H1 (cell line): ENCODE results near the gene CDH26. TPM values are rescaled to one million over a fixed set of nuclear protein-coding genes. Genes with fewer than 3 reads are reported as not detected.

Experiments used
- CTCF ChIA-PET: fragments of 300-600 bp; sonication (Branson Sonifier 250); formaldehyde crosslinking; loops from one replicate; lab custom pipeline; 2021; ENCODE audit not compliant: partially characterized antibody; lab: Charles Lee
- POLR2A ChIA-PET: fragments of 300-600 bp; sonication (Branson Sonifier 250); formaldehyde crosslinking; loops from one replicate; lab custom pipeline; 2021; ENCODE audit warnings: inconsistent platforms; ENCODE audit not compliant: partially characterized antibody; lab: Charles Lee
- DNase-seq, 2 experiments: peaks; one replicate each; pipeline versions ENCODE4 v3.0.0 to v3.0.0-alpha.2; 2010 to 2022; ENCODE audit warnings: low spot score in 2 of 2, low read depth in 1 of 2, mixed read lengths in 1 of 2
- FAIRE-seq: peaks from 2 replicates; lab custom pipeline; 2011; peaks lifted over from hg19 to GRCh38; lab: Jason Lieb, UNC
- H2AFZ ChIP-seq: 2 replicates; pipeline ENCODE4 v1.8.1; 2012; ENCODE audit warnings: low read length, inconsistent platforms
- H2AK5ac ChIP-seq: 2 replicates; pipeline ENCODE4 v1.6.1; 2013; ENCODE audit warnings: low read depth, low read length
- H2BK120ac ChIP-seq: replicated peaks from 2 replicates; pipeline ENCODE3; 2013; ENCODE audit warnings: low read depth, low read length, inconsistent platforms
- H2BK12ac ChIP-seq: 2 replicates; pipeline ENCODE4 v1.6.1; 2013; ENCODE audit warnings: low read depth, low read length
- H2BK15ac ChIP-seq: 2 replicates; pipeline ENCODE4 v1.6.1; 2013; ENCODE audit warnings: low read length
- H2BK20ac ChIP-seq: 2 replicates; pipeline ENCODE4 v1.6.1; 2013; ENCODE audit warnings: low read length
- H2BK5ac ChIP-seq: 2 replicates; pipeline ENCODE4 v1.6.1; 2013; ENCODE audit warnings: low read depth, low read length
- H3K14ac ChIP-seq: 2 replicates; pipeline ENCODE4 v1.6.1; 2013; ENCODE audit warnings: inconsistent platforms; ENCODE audit not compliant: insufficient read length
- H3K18ac ChIP-seq: 2 replicates; pipeline ENCODE4 v1.6.1; 2013; ENCODE audit warnings: low read length; ENCODE audit errors: extremely low read depth
- H3K23ac ChIP-seq: 2 replicates; pipeline ENCODE4 v1.6.1; 2013; ENCODE audit warnings: inconsistent platforms; ENCODE audit not compliant: insufficient read length
- H3K23me2 ChIP-seq: 2 replicates; pipeline ENCODE4 v1.6.1; 2013; ENCODE audit warnings: low read depth, low read length
- H3K27ac ChIP-seq: 2 replicates; pipeline ENCODE4 v1.6.1; 2011; ENCODE audit warnings: low read depth, low read length, inconsistent platforms
- H3K27me3 ChIP-seq, 4 experiments: replicated peaks in 1 of 4; 1 replicate in 1 of 4; 2 replicates in 3 of 4; pipeline versions ENCODE4 v1.6.1 to v1.8.1; 2011 to 2013; ENCODE audit warnings: low read length in 3 of 4, mild to moderate bottlenecking in 3 of 4, inconsistent platforms in 2 of 4, mixed read lengths in 2 of 4, moderate library complexity in 1 of 4; ENCODE audit not compliant: control insufficient read depth in 3 of 4, insufficient read depth in 3 of 4; ENCODE audit errors: extremely low read depth in 1 of 4
- H3K36me3 ChIP-seq, 4 experiments: 2 replicates each; pipeline versions ENCODE4 v1.6.1 to v1.8.1; 2011 to 2013; ENCODE audit warnings: mild to moderate bottlenecking in 4 of 4, low read length in 3 of 4, moderate library complexity in 2 of 4, control low read depth in 1 of 4, inconsistent platforms in 1 of 4; ENCODE audit not compliant: insufficient read depth in 4 of 4, control insufficient read depth in 2 of 4
- H3K4ac ChIP-seq: replicated peaks from 2 replicates; pipeline ENCODE3; 2013; ENCODE audit warnings: low read length, low read depth, mixed read lengths, inconsistent platforms; ENCODE audit not compliant: insufficient read length
- H3K4me1 ChIP-seq, 4 experiments: replicated peaks in 1 of 4; 1 replicate in 1 of 4; 2 replicates in 3 of 4; pipeline versions ENCODE4 v1.6.1 to v1.8.1; 2011 to 2013; ENCODE audit warnings: low read length in 3 of 4, inconsistent platforms in 2 of 4, mixed read lengths in 1 of 4; ENCODE audit not compliant: insufficient read depth in 4 of 4, control insufficient read depth in 3 of 4
- H3K4me2 ChIP-seq, 2 experiments: 2 replicates each; pipeline versions ENCODE4 v1.6.1 to v1.8.1; 2011 to 2013; ENCODE audit warnings: low read depth in 2 of 2, low read length in 2 of 2, control low read depth in 1 of 2, inconsistent platforms in 1 of 2, mild to moderate bottlenecking in 1 of 2; ENCODE audit not compliant: insufficient read depth in 1 of 2
- H3K4me3 ChIP-seq, 4 experiments: fragments of 200-600, 300-600 bp in 1 of 4; sonication (generic), shearing (Covaris generic), sonication (Bioruptor Twin) in 1 of 4; 2 replicates each; pipeline versions ENCODE4 v1.5.1 to v1.8.1; 2011 to 2016; ENCODE audit warnings: low read length in 4 of 4, low read depth in 3 of 4, control low read depth in 2 of 4, inconsistent platforms in 2 of 4, mild to moderate bottlenecking in 2 of 4, mixed read lengths in 1 of 4, moderate library complexity in 1 of 4; ENCODE audit not compliant: insufficient read depth in 2 of 4; ENCODE audit errors: extremely low read depth in 1 of 4
- H3K56ac ChIP-seq: replicated peaks from 2 replicates; pipeline ENCODE3; 2013; ENCODE audit warnings: low read depth, mild to moderate bottlenecking, mixed read lengths, low read length, inconsistent platforms; ENCODE audit not compliant: insufficient read length
- H3K79me1 ChIP-seq: 2 replicates; pipeline ENCODE4 v1.6.1; 2013; ENCODE audit warnings: low read depth, low read length, control low read depth
- H3K79me2 ChIP-seq, 2 experiments: 2 replicates each; pipeline versions ENCODE4 v1.6.1 to v1.8.1; 2012 to 2013; ENCODE audit warnings: low read length in 2 of 2, mild to moderate bottlenecking in 2 of 2, inconsistent platforms in 1 of 2; ENCODE audit not compliant: insufficient read depth in 2 of 2, control insufficient read depth in 1 of 2
- H3K9ac ChIP-seq, 4 experiments: replicated peaks in 1 of 4; 1 replicate in 1 of 4; 2 replicates in 3 of 4; pipeline versions ENCODE4 v1.6.1 to v1.8.1; 2011 to 2013; ENCODE audit warnings: low read depth in 3 of 4, low read length in 3 of 4, control low read depth in 2 of 4, mild to moderate bottlenecking in 2 of 4, moderate library complexity in 2 of 4, inconsistent platforms in 1 of 4; ENCODE audit errors: extremely low read depth in 1 of 4
- H3K9me3 ChIP-seq, 2 experiments: 2 replicates each; pipeline versions ENCODE4 v1.6.1 to v1.8.1; 2012 to 2013; ENCODE audit warnings: mild to moderate bottlenecking in 2 of 2, moderate library complexity in 2 of 2, control low read depth in 1 of 2, inconsistent platforms in 1 of 2, low read depth in 1 of 2, low read length in 1 of 2, mixed read lengths in 1 of 2; ENCODE audit not compliant: insufficient read depth in 2 of 2
- H4K20me1 ChIP-seq, 2 experiments: replicated peaks in 1 of 2; 2 replicates each; pipeline versions ENCODE3 to v1.8.1; 2011 to 2013; ENCODE audit warnings: inconsistent platforms in 2 of 2, low read length in 2 of 2, mild to moderate bottlenecking in 1 of 2; ENCODE audit not compliant: insufficient read depth in 2 of 2, control insufficient read depth in 1 of 2
- H4K5ac ChIP-seq: 2 replicates; pipeline ENCODE4 v1.6.1; 2013; ENCODE audit warnings: low read length, low read depth, mixed read lengths, inconsistent platforms; ENCODE audit not compliant: insufficient read length
- H4K8ac ChIP-seq: 2 replicates; pipeline ENCODE4 v1.8.0; 2013; ENCODE audit warnings: mild to moderate bottlenecking, moderate library complexity, low read length, inconsistent platforms; ENCODE audit not compliant: insufficient read depth; ENCODE audit errors: extremely low read depth
- H4K91ac ChIP-seq: replicated peaks from 2 replicates; pipeline ENCODE3; 2013; ENCODE audit warnings: low read length, mixed read lengths, inconsistent platforms; ENCODE audit not compliant: insufficient read length
- BACH1 ChIP-seq: IDR thresholded peaks from 2 replicates; pipeline ENCODE4 v1.6.1; 2012; ENCODE audit warnings: low read length, improper control_type of control experiment
- FOSL1 ChIP-seq: IDR thresholded peaks from 2 replicates; pipeline ENCODE4 v1.6.1; 2011; ENCODE audit warnings: mild to moderate bottlenecking, low read depth, low read length, moderate library complexity; ENCODE audit not compliant: insufficient read depth
- JUND ChIP-seq: IDR thresholded peaks from 2 replicates; pipeline ENCODE4 v1.6.1; 2011; ENCODE audit warnings: mild to moderate bottlenecking, improper control_type of control experiment, low read length
- KDM1A ChIP-seq: fragments of 200-600, 300-600 bp; sonication (generic); IDR thresholded peaks from 2 replicates; pipeline ENCODE4 v1.7.1; 2016; ENCODE audit warnings: mild to moderate bottlenecking, low read length, borderline replicate concordance
- SP2 ChIP-seq: IDR thresholded peaks from 2 replicates; pipeline ENCODE4 v1.6.1; 2012; ENCODE audit warnings: mild to moderate bottlenecking, low read length, inconsistent platforms
- TAF7 ChIP-seq: optimal IDR thresholded peaks from 2 replicates; pipeline ENCODE3; 2011; ENCODE audit warnings: low read depth, mild to moderate bottlenecking, inconsistent platforms, low read length, moderate library complexity, borderline replicate concordance
- USF2 ChIP-seq: IDR thresholded peaks from 2 replicates; pipeline ENCODE4 v1.6.1; 2011; ENCODE audit warnings: low read length, improper control_type of control experiment
- WGBS, 2 experiments: shearing (Covaris generic) in 1 of 2; methylation state at CpG; one replicate each; pipeline versions ENCODE4 v1.1.6 to v1.1.7; 2013 to 2015; ENCODE audit warnings: low lambda C conversion rate in 2 of 2, mixed read lengths in 2 of 2, inconsistent platforms in 1 of 2, low coverage in 1 of 2, missing lambda C conversion rate in 1 of 2; ENCODE audit not compliant: insufficient replicate concordance in 2 of 2, insufficient coverage in 1 of 2, insufficient read length in 1 of 2; ENCODE audit errors: extremely low coverage in 1 of 2, missing lambda C conversion rate in 1 of 2; 5-methylcytosine and 5-hydroxymethylcytosine counted together
- polyA plus RNA-seq, 7 experiments: library from polyadenylated mRNA; depleted of rRNA in 3 of 7; stranded (reverse) in 5 of 7; unstranded in 2 of 7; fragments of >200 nt in 5 of 7; fragments of 200-250 nt in 2 of 7; gene quantifications; 1 replicate in 5 of 7; 2 replicates in 1 of 7; 4 replicates in 1 of 7; pipeline versions ENCODE4 v1.2.1 to v1.2.3, GENCODE V29; 2011 to 2013; ENCODE audit warnings: missing spikeins in 2 of 7, mixed read lengths in 2 of 7
- total RNA-seq: library from RNA; stranded (reverse); fragmentation: NEBNext Ultra II Directional; extraction: Animal tissue kit (Norgen Biotek cat#: 25700); gene quantifications from 2 replicates; pipeline ENCODE4 v1.2.1, GENCODE V29; 2021

CDH26 gene
- total and polyA plus RNA-seq, 2 of the 8 experiments (the other 6 are each of a cell fraction or from before 2014, with no cell fraction given) = 1.5 to 1.7 TPM

GRCh38 chr20:60043435-60043834 lies 85.2 kb downstream of the CDH26 start:
- TF ChIP-seq JUND (no peak), USF2 (no peak), BACH1 (no peak), SP2 (no peak), KDM1A (no peak), TAF7 (no peak), FOSL1 (no peak)
- TF ChIP-seq, all 59 proteins: peak for 0
- Histone ChIP-seq H3K27ac (no peak overlapping the region), H3K9ac (no peak overlapping the region), H3K27me3 (no peaks in the 10 kb centered on the region), H3K4me2 (no peak overlapping the region), H2BK12ac (no peak overlapping the region), H3K79me1 (no peaks in the 10 kb centered on the region), H2AK5ac (no peak overlapping the region), H3K56ac (no peak overlapping the region), H3K4me1 (no peaks in the 10 kb centered on the region), H3K23ac (no peak overlapping the region), H3K4me3 (no peak overlapping the region), H4K20me1 (no peaks in the 10 kb centered on the region), H2BK120ac (no peak overlapping the region), H3K9me3 (no peaks in the 10 kb centered on the region), H3K23me2 (no peaks in the 10 kb centered on the region), H3K14ac (no peak overlapping the region), H3K36me3 (no peaks in the 10 kb centered on the region), H2BK5ac (no peak overlapping the region), H3K4ac (no peak overlapping the region), H2AFZ (no peak overlapping the region), H2BK20ac (no peak overlapping the region), H4K5ac (no peak overlapping the region), H3K79me2 (no peaks in the 10 kb centered on the region), H4K91ac (no peak overlapping the region), H3K18ac (no peak overlapping the region), H4K8ac (no peak overlapping the region), H2BK15ac (no peak overlapping the region)
- FAIRE-seq = no peak
- CTCF ChIA-PET = interaction anchor here (1.5 kb wide), 2 partner anchors 10 to 13 kb away, joined by 3 to 4 read pairs; no protein-coding TSS in a partner anchor
- POLR2A ChIA-PET = no interaction called here
- no peak for DNase-seq
- 84% methylated on average over 3 of the region's 3 CpGs; no CpG with 5 or more reads in 1 of the 2 experiments for WGBS, 2 experiments
